ENCODE data around the gene RPL18. TPM values are rescaled to one million over a fixed set of nuclear protein-coding genes. Genes with fewer than 3 reads are reported as not detected.
A peak's percentile ranks its signal among the peaks of the same experiment; 100 is the strongest.

RPL18 gene
- total and polyA plus RNA-seq, 9 of the 15 experiments (the other 6 are each of a cell fraction or from before 2014, with no cell fraction given) = 312 to 2,635 (median 1,653) TPM

DNA sequence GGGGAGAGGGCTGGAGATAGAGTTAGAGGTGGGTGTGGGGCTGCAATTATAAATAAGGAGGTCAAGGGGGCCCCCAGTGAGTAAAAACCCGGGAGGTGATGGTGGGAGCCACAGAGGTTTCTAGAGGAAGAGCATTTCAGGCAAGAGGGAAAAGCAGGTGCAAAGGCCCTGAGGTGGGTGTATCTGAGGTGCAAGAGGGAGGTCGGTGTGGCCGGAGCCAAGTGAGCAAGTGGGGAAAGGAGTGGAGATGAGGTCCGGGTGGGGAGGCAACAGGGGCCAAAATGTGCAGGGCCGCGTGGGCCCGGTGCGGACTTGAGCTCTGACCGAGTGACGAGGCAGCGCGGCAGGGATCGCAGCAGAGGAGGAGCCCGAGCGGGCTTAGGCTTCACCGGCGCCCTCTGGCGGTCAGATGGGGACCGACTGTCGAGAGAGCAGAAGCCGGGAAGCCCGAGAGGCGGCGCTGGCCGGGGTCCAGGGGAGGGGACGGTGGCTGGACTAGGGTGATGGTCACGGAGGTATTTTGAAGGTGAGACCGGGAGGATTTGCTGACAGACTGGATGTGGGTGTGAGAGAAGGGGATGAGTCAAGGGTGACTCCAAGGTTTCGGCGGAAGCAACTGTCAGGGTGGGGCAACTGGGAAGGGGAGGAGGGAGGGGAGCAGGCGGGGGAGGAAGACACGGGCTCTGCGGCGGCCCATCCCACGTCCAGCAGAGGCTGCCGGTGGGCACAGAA, 30.1 kb downstream of the RPL18 start (continued):
- TF ChIP-seq, protein P1, sequence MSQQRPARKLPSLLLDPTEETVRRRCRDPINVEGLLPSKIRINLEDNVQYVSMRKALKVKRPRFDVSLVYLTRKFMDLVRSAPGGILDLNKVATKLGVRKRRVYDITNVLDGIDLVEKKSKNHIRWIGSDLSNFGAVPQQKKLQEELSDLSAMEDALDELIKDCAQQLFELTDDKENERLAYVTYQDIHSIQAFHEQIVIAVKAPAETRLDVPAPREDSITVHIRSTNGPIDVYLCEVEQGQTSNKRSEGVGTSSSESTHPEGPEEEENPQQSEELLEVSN (IDR thresholded peaks at IDR 0.05; ENCODE audit: borderline replicate concordance in 1 of 2, extremely low read depth in 1 of 2, insufficient read depth in 1 of 2, insufficient read length in 1 of 2, low read depth in 1 of 2, low read length in 1 of 2, poor library complexity in 1 of 2, severe bottlenecking in 1 of 2) = peak; percentile 82 to 89
- TF ChIP-seq GABPA (tag; conservative IDR thresholded peaks at IDR 0.05; ENCODE audit: low read depth) = peak; percentile 33; the same call in 1 of the 2 replicates
- TF ChIP-seq FOXJ3 (CRISPR knock-in tag; IDR thresholded peaks at IDR 0.05) = no peak
- TF ChIP-seq ZC3H11A (IDR thresholded peaks at IDR 0.05; ENCODE audit: low read depth, low read length) = no peak
- no peak for TF ChIP-seq ELF2 (CRISPR knock-in tag; IDR thresholded peaks at IDR 0.05)
- no peak for TF ChIP-seq CAMTA2 (CRISPR knock-in tag; conservative IDR thresholded peaks at IDR 0.05)
- no peak for TF ChIP-seq PHB (CRISPR knock-in tag; IDR thresholded peaks at IDR 0.05)
- peak; percentile 97 for TF ChIP-seq CBX1 (IDR thresholded peaks at IDR 0.05; ENCODE audit: low read depth)
- TF ChIP-seq HDAC3 (IDR thresholded peaks at IDR 0.05; ENCODE audit: borderline replicate concordance, partially characterized antibody) = no peak
- TF ChIP-seq ZNF445 (CRISPR knock-in tag; IDR thresholded peaks at IDR 0.05; ENCODE audit: low read depth) = no peak
- TF ChIP-seq KLF1 (tag; IDR thresholded peaks at IDR 0.05) = no peak
- TF ChIP-seq JUNB (CRISPR knock-in tag; conservative IDR thresholded peaks at IDR 0.05) = no peak
- no peak for TF ChIP-seq BDP1 (IDR thresholded peaks at IDR 0.05; ENCODE audit: insufficient read depth, insufficient read length)
- no peak for TF ChIP-seq ETS2 (tag; IDR thresholded peaks at IDR 0.05; ENCODE audit: borderline replicate concordance, poor library complexity, severe bottlenecking)
- no peak for TF ChIP-seq WHSC1 (IDR thresholded peaks at IDR 0.05; ENCODE audit: low read length)
- TF ChIP-seq, protein P2, sequence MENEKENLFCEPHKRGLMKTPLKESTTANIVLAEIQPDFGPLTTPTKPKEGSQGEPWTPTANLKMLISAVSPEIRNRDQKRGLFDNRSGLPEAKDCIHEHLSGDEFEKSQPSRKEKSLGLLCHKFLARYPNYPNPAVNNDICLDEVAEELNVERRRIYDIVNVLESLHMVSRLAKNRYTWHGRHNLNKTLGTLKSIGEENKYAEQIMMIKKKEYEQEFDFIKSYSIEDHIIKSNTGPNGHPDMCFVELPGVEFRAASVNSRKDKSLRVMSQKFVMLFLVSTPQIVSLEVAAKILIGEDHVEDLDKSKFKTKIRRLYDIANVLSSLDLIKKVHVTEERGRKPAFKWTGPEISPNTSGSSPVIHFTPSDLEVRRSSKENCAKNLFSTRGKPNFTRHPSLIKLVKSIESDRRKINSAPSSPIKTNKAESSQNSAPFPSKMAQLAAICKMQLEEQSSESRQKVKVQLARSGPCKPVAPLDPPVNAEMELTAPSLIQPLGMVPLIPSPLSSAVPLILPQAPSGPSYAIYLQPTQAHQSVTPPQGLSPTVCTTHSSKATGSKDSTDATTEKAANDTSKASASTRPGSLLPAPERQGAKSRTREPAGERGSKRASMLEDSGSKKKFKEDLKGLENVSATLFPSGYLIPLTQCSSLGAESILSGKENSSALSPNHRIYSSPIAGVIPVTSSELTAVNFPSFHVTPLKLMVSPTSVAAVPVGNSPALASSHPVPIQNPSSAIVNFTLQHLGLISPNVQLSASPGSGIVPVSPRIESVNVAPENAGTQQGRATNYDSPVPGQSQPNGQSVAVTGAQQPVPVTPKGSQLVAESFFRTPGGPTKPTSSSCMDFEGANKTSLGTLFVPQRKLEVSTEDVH (IDR thresholded peaks at IDR 0.05; ENCODE audit: low read depth, partially characterized antibody) = peak; percentile 81
- peak in 1 of 2 experiments; percentile 31; a peak in 1 of 4 replicates for TF ChIP-seq ZMIZ1 (IDR thresholded peaks at IDR 0.05; ENCODE audit: low read depth in 2 of 2, low read length in 2 of 2)
- TF ChIP-seq SMARCB1 (IDR thresholded peaks at IDR 0.05; ENCODE audit: insufficient read length, low read depth) = no peak
- no peak for TF ChIP-seq KLF10 (CRISPR knock-in tag; IDR thresholded peaks at IDR 0.05)
- peak; percentile 72; the same call in 1 of the 2 replicates for TF ChIP-seq ZBTB1 (CRISPR knock-in tag; IDR thresholded peaks at IDR 0.05; ENCODE audit: borderline replicate concordance, low read depth)
- peak; percentile 95; the same call in 1 of the 2 replicates for TF ChIP-seq KAT7 (CRISPR knock-in tag; IDR thresholded peaks at IDR 0.05; ENCODE audit: borderline replicate concordance)

Data from K562 (cell line).